ENCODE data around the gene MEAK7.

The MEAK7 gene

DNA sequence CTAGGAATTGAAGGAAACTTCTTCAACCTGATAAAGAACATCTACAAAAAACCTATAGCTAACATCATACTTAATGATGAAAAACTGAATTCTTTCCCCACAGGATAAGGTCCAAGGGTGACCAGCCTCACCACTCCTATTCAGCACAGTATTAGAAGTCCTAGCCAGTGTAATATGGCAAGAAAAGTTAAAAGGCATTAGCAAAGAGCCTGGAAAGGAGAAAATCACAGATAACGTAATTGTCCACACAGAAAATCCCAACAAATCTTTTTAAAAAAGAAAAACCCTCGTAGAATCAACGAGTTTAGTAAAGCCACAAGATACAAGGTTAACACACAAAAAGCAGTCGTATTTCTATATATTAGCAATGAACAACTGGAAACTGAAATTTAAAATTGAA is 37.8 kb downstream of the MEAK7 start:
- peaks cover 5% of the 10 kb centered on the region; the same call in 1 of the 2 replicates for H3K9me3 ChIP-seq (ENCODE audit: control insufficient read depth, insufficient read depth, low read length)
- no peak overlapping the region for H3K9ac ChIP-seq (ENCODE audit: low read depth, low read length)
- H3K36me3 ChIP-seq (ENCODE audit: insufficient read depth, low read length), result no peaks in the 10 kb centered on the region
- no peaks in the 10 kb centered on the region for H3K4me1 ChIP-seq (ENCODE audit: insufficient read depth, low read length)

DNA sequence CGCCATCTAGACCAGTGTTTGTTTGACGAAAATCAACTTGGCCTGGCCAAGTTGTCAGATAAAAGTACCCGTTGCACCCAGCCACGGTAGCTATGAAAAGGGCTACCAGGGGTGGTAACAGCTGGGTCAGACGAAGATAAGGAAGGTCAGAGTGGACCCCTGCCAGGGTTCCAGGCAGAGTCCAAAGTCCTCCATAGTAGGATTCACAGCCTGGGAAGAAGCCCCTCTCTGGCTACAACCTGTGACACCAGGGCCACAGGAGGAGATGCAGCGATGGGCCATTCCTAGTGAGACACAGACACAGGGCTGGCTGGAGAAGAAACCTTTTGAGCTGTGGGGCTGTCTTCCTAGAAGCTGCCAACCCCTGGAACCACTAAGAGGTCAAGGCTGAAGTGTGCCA is 39.3 kb downstream of the MEAK7 start:
- Histone ChIP-seq H3K9ac (ENCODE audit: low read depth, low read length) (no peak overlapping the region), H3K4me1 (ENCODE audit: insufficient read depth, low read length) (no peaks in the 10 kb centered on the region), H3K9me3 (ENCODE audit: control insufficient read depth, insufficient read depth, low read length) (peaks cover 3% of the 10 kb centered on the region; the same call in 1 of the 2 replicates), H3K36me3 (ENCODE audit: insufficient read depth, low read length) (no peaks in the 10 kb centered on the region)

DNA sequence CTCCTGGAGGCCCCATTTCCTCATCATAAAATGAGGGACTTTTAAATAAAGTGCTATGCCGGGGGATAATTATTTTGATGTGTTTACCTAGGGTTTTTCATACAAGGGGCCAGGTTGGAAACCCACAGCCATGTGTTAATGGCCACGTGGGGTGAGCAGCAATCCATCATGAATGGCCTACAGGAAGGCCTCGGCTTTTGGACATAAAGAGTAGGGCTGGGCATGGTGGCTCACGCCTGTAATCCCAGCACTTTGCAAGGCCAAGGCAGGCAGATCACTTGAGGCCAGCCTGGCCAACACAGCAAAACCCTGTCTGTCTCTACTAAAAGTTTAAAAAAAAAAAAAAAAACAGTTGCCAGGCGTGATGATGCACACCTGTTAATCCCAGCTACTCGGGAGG is 40.3 kb downstream of the MEAK7 start:
- Histone ChIP-seq H3K4me1 (ENCODE audit: insufficient read depth, low read length) (no peaks in the 10 kb centered on the region), H3K36me3 (ENCODE audit: insufficient read depth, low read length) (no peaks in the 10 kb centered on the region)

DNA sequence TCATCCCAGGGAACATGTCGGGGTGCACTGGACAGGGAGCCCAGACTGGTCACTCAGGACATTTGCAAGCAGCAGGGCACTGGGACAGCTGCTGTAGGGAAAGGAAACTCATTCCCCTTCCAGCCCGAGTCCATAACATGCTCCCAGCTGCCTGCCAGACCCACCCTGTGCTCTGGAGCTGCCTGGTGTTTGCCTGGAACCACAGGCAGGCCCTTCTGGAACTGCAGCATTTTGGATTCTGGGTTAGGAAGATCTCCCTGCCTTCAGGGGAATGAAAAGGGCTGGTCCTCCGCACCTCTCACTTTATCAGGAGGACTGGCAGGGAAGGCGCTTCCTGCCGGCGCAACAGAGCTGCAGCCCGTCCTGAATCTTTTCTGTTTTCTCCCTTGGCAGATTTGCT is 41.2 kb downstream of the MEAK7 start:
- Histone ChIP-seq H3K9me3 (ENCODE audit: control insufficient read depth, insufficient read depth, low read length) (peaks cover 3% of the 10 kb centered on the region; the same call in 1 of the 2 replicates), H3K4me1 (ENCODE audit: insufficient read depth, low read length) (no peaks in the 10 kb centered on the region), H3K9ac (ENCODE audit: low read depth, low read length) (no peak overlapping the region), H3K36me3 (ENCODE audit: insufficient read depth, low read length) (no peaks in the 10 kb centered on the region)

More for the DNA sequence above, 40.3 kb downstream of the MEAK7 start:
- H3K9ac ChIP-seq (ENCODE audit: low read depth, low read length), result no peak overlapping the region
- peaks cover 3% of the 10 kb centered on the region; the same call in 1 of the 2 replicates for H3K9me3 ChIP-seq (ENCODE audit: control insufficient read depth, insufficient read depth, low read length)

DNA sequence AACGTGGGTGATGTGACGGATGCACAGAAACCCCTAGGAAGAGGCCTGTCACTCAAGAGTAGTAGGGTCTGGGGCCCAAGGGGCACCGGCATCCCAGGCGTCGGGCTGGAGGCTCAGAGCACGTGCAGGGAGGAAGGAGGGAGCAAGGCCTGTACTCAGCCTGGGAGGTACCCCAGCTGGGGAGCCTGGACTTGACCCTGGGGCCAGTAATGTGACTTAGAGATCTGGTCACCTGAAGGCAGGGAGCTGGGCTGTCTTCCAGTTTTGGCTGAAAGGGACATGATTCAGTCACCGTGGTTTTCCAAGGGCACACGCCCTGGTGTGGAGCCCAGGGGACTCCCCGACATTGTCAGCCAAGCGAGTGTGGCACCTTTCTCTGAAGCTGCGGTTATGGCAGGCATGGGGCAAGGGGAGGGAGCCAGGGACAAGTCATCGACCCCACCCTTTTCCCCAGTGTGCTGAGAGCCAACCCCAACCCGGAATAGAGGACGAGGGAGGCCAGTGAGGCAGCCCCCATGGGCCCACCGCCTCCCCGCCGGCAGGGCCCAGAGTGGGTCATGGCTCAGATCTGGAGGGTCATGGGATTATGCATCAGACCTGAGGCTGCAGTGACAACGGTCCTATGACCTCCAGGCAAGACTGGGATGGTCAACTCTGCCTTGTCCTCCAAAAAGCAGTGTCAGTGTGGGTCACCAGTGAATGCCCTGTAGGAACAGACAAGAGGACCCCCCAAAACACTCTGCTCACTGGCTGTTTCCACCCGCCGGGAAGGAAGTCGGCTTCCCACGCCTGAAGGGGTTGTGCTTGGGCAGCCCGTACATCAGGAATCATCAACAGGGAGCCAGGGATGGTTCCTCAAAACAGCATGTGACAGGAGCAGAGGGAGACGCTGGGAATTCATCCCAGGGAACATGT is 41.9 kb downstream of the MEAK7 start:
- Histone ChIP-seq H3K36me3 (ENCODE audit: insufficient read depth, low read length) (no peaks in the 10 kb centered on the region), H3K9me3 (ENCODE audit: control insufficient read depth, insufficient read depth, low read length) (peaks cover 3% of the 10 kb centered on the region; the same call in 1 of the 2 replicates), H3K4me1 (ENCODE audit: insufficient read depth, low read length) (no peaks in the 10 kb centered on the region), H3K9ac (ENCODE audit: low read depth, low read length) (no peak overlapping the region)

DNA sequence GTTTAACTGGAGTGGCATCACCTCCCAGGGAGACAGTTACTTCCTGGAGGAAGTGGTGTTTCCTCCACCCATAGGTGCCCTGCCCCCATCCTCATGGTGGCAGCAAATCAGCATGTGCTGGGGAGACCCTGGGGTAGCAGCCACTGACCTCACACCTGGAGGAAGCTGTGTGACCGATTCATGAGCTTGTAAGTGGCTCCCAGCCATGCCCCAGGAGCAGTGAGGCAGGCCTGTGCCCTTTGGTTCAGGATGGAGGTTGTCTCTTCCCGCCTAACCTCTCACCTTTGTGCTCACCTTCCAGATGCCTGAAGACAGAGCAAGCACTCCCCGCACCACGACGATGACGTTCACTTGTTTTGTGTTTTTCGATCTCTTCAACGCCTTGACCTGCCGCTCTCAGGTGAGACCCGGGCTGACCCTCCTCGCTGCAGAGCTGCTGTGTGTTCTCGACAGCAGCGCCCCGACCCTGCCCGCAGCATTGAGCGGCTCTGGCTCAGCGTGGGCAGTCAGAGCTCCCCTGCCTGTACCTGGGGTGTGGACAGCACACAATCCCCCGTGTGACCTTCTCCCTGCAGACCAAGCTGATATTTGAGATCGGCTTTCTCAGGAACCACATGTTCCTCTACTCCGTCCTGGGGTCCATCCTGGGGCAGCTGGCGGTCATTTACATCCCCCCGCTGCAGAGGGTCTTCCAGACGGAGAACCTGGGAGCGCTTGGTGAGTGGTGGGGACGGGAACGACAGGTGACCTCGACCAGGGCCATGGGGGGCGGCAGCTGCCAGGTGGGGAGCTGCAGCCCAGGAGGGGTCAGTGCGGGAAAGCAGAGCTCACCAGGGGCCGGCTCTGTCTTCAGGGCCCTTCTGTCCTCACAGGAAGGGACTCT is 42.8 kb downstream of the MEAK7 start:
- no peaks in the 10 kb centered on the region for H3K36me3 ChIP-seq (ENCODE audit: insufficient read depth, low read length)
- no peak overlapping the region for H3K9ac ChIP-seq (ENCODE audit: low read depth, low read length)
- peaks cover 1% of the 10 kb centered on the region; the same call in 1 of the 2 replicates for H3K9me3 ChIP-seq (ENCODE audit: control insufficient read depth, insufficient read depth, low read length)
- H3K4me1 ChIP-seq (ENCODE audit: insufficient read depth, low read length), result no peaks in the 10 kb centered on the region

DNA sequence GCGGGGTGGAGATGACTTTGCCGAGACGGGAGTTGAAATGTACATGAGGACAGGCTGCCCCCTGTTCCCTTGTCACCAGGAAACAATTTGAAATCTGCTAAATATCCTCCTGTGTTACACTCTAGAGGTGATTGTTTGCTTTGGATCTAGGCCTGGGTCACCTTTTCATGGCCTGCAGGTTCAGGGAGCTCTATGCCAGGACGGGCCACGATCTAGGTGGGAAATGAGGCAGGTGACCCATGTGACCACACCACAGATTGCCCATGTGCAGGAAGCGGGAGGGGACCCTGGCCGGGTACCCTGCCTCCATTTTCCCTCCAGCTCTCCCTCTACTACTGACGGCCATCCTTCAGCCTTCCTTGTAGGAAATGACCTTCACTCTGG is 43.4 kb downstream of the MEAK7 start:
- H3K9me3 ChIP-seq (ENCODE audit: control insufficient read depth, insufficient read depth, low read length), result no peaks in the 10 kb centered on the region
- no peaks in the 10 kb centered on the region for H3K4me1 ChIP-seq (ENCODE audit: insufficient read depth, low read length)
- no peak overlapping the region for H3K9ac ChIP-seq (ENCODE audit: low read depth, low read length)
- H3K36me3 ChIP-seq (ENCODE audit: insufficient read depth, low read length), result no peaks in the 10 kb centered on the region

DNA sequence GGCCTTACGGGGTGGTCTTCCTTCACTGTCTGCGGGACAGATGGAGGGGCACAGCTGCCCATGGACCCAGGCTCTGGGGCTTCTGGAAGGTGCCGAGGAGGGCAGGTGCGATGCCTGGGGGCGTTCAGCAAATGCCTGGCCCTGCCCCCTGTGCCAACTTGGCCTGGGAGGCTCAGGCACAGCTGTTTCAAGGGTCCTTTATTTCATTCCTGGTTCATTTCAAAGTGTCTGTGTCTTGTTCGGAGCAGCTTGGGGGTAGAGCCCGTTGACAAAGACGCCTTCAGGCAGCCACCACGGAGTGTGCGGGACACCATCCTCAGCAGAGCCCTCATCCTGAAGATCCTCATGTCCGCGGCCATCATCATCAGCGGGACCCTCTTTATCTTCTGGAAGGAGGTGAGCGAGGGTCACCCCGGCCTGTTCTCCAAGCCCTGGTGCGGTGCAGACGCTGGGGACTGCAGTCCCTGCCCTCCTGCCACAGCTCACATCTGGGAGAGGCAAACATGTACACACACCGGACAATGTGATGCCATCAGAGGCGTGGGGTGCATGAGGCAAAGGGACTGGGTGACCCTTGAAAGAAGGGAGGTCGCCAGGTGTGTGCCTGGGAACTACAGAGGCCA is 43.9 kb downstream of the MEAK7 start:
- Histone ChIP-seq H3K9me3 (ENCODE audit: control insufficient read depth, insufficient read depth, low read length) (no peaks in the 10 kb centered on the region), H3K36me3 (ENCODE audit: insufficient read depth, low read length) (no peaks in the 10 kb centered on the region), H3K9ac (ENCODE audit: low read depth, low read length) (no peak overlapping the region), H3K4me1 (ENCODE audit: insufficient read depth, low read length) (no peaks in the 10 kb centered on the region)

DNA sequence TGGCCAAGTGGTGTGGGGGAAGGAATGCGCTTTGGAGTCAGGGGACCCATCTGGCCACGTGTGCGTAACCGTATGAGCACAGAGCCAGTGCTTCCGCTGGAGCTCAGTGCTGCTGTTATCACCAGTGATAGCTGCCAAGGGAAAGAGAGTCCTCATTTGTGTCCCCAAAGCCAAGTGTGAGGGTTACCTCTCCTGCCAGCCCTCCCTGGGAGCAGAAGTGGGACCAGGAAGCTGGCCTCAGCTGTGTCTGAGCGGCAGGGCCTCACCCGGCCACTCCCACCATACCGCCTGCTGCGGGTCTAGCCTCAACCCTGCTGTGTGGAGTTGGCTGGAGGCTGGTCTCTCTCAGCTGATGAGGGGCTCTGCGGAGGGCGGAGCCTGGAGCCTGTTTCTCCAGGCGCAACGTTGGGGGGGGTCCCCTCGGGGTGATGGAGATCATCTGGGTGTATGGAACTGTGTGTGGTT is 44.5 kb downstream of the MEAK7 start:
- no peaks in the 10 kb centered on the region for H3K4me1 ChIP-seq (ENCODE audit: insufficient read depth, low read length)
- no peaks in the 10 kb centered on the region for H3K36me3 ChIP-seq (ENCODE audit: insufficient read depth, low read length)
- H3K9ac ChIP-seq (ENCODE audit: low read depth, low read length), result no peak overlapping the region
- no peaks in the 10 kb centered on the region for H3K9me3 ChIP-seq (ENCODE audit: control insufficient read depth, insufficient read depth, low read length)

DNA sequence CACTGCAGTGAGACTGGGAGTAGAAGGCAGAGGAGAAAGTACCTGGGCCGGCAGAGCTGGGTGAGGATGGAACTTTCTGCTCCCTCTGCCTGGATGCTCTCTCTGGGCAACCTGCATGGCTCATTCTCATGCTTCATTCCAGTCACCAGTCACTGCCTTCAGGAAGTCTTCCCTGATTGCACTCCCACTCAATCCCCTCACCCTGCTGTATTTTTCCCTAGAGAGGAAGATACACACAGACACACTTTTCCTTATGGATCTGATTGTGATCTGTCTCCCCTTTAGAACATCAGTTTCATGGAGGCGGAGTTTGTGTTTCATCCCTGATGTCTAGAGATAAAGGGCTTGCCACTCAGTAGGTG is 44.9 kb downstream of the MEAK7 start:
- H3K36me3 ChIP-seq (ENCODE audit: insufficient read depth, low read length), result no peaks in the 10 kb centered on the region
- no peak overlapping the region for H3K9ac ChIP-seq (ENCODE audit: low read depth, low read length)
- H3K9me3 ChIP-seq (ENCODE audit: control insufficient read depth, insufficient read depth, low read length), result no peaks in the 10 kb centered on the region
- no peaks in the 10 kb centered on the region for H3K4me1 ChIP-seq (ENCODE audit: insufficient read depth, low read length)

DNA sequence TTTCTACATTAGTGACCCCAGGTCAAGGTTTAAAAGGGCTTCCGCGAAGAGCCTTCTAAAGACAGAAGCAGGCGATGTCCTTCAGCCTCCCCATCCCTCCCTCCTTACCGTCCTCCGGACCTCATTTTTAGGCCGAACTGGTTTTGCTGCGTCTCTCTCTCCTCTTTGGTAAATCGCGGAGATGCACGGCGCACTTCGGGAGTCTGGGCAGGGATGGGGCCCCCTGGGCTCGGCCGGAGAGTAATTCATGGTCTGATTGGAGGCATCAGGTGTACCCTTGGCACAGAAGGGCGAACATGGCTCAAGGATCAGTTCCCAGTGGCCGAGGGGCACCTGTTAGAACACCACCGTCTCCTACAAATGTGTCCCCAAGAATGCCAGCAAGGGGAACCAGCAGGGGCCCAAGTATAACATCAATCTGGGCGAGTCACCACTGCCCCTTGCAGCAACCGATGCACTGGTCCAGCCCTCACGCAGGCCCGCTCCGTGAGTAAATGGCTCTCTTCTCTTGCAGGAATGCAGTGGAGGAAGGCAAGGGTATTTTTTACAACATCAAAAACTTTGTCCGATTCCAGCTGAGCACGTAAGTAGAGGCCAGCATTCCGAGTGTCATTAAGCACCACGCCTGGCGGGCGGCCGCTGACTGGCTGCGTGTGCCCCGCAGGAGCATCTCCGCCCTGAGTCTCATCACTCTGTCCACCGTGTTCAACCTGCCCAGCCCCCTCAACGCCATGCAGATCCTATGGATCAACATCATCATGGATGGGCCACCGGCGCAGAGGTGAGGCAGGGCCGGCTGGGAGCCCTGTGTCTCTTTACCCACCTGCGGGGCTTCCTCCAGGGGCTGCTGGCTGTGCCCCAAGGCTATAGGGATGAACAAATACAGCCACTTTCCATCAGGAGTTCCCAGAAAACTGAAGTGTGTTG is 45.6 kb downstream of the MEAK7 start:
- no peaks in the 10 kb centered on the region for H3K4me1 ChIP-seq (ENCODE audit: insufficient read depth, low read length)
- no peaks in the 10 kb centered on the region for H3K36me3 ChIP-seq (ENCODE audit: insufficient read depth, low read length)
- H3K9ac ChIP-seq (ENCODE audit: low read depth, low read length), result no peak overlapping the region
- no peaks in the 10 kb centered on the region for H3K9me3 ChIP-seq (ENCODE audit: control insufficient read depth, insufficient read depth, low read length)

DNA sequence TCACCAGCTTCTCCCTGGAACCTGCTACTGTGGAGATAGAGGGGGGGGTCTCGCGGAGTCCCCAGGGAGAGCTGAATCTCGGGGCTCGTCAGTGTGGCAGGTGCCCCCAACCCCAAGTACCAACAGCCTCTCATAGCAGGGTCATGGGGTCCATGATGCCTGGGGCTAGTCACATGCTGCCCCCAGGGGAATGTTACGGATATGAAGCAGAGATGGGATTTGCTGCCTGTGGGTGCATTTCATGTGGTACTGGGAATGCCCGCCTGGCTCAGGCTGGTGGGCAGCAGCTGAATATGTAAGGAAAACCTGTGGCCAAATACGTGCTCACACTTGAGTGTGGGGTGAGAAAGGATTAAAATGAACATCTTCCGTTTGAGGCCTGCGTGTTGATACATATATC is 49.4 kb downstream of the MEAK7 start:
- Histone ChIP-seq H3K9ac (ENCODE audit: low read depth, low read length) (no peak overlapping the region), H3K36me3 (ENCODE audit: insufficient read depth, low read length) (no peaks in the 10 kb centered on the region), H3K9me3 (ENCODE audit: control insufficient read depth, insufficient read depth, low read length) (no peaks in the 10 kb centered on the region), H3K4me1 (ENCODE audit: insufficient read depth, low read length) (no peaks in the 10 kb centered on the region)

Measured in ES-I3 (cell line).